GM21360 (cell line): ENCODE measurements around the gene VPS35.

Experiments used
- ATAC-seq: cut with Tn5 transposase; IDR thresholded peaks from one replicate; pipeline ENCODE4 v1.9.1; 2021; ENCODE audit warnings: mild to moderate bottlenecking, moderate library complexity; ENCODE audit not compliant: unreplicated experiment

Gene VPS35

DNA sequence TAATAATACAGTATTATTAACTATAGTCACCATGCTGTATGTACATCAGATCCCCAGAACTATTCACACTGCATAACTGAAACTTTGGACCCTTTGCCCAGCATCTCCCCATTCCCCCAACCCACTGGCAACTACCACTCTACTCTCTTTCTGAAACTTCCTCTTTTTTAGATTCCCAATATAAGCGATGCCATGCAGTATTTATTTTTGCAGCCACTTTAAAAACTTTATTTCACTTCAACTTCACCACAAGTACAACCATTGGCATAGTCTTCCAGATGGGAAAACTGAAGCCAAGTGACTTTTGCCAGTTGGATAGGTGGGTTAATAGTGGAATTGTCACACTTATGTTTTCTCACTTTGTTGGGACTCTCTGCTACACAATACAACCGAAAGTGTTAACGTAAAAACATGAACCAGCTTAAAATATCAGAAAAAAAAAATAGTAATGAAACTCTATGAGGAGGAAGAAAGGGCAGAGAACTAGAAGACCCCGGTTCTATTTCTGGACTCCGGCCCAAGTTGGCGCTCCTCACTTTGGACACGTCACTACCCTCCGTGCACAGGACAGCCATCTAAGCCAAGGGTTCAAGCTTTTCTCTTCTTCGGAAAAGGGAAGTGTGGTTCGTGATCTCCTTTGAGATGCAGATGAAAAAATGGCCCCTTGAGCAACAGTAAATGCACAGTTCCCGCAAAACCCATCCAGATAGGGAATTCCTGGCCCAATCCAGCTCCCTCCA is 68.5 kb downstream of the VPS35 start:
- peak; percentile 27 for ATAC-seq

DNA sequence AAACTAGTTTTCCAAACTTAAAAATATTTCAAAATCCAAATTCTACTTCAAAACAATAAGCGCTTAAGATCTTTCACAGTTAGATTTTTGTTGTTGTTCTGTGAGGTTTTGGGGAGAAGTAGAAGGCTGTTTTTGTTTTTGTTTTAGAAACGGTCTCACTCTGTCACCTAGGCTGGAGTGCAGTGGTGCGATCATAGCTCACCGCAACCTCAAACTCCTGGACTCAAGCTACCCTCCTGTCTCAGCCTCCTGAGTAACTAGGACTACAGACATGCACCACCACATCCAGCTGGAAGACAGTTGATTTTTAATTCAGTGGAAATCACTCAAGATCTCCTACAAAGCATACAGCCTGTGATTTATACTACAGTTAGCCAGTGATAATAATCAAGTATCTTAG is 70.5 kb downstream of the VPS35 start:
- peak; percentile 40 for ATAC-seq

DNA sequence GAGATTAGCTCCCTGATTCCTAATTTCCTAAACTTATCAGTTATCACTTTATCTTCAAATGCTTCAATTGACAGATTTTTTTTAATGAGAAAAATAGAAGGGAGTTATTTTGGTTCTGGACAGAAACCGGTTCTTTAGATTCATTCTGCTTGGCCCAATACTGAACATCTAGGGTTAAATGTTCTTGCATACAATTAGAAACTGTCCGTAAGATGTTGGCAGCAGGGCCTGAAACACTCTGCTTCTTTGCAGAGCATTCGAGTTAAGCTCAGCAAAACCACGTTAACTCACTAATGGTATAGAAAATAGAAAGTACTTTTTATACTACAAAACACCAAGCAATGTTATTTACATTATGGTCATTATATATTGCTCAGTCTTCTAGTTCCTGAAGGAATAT is 75.0 kb downstream of the VPS35 start:
- no peak for ATAC-seq

DNA sequence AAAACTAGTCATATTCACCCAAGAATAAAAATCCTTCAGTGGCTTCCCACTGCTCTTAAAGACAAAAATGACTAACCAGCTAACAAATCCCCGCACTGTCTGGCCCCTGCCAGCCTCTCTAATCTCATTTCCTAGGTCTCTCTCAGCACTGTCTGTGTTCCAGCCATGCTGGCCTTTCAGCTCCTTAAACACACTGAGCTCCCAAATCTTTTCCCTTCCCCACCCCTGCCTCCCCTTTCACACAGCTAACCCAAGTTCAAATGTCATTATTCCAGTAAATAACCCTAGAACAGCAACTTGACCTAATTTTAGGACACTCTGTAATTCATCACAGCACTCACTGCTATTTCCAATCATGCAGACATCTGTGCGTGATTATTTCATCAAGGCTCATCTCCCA is 75.6 kb downstream of the VPS35 start:
- no peak for ATAC-seq

DNA sequence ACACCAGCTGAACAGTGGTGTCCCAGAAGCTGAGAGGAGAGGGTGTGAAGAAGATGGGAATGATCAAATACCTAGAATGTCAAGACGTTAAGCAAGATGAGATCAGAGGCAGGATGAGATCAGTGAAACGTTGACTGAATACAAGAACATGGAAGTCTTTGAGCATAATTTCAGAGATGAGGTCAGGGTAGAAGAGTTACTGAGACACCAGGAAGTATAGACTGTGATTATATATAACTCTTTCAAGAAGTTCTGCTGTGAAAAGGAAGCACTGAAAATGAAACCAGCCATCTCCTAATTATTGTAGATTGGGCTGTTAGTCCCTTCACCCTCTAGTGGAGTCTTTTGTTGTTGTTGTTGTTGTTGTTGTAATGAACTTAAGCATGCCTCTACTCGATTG is 76.9 kb downstream of the VPS35 start:
- ATAC-seq, result peak; percentile 76

DNA sequence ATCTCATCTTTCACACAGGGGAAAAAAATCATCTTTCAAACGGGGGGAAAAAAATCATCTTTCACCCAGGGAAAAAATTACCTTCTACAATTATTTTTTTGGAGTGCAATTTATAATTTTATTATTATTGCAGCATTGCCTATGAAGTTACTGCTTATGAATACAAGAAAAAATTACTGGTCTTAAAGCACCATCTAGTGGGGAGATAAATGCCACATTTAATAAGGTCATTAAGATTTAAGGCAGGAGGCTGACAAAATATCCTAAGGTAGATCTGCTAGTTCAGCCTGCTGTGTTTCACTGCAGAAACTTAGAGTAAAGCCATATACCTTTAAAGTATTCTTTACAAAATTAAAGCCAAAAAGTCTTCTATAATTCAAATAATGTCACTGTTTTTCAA is 81.4 kb downstream of the VPS35 start:
- ATAC-seq, result no peak

DNA sequence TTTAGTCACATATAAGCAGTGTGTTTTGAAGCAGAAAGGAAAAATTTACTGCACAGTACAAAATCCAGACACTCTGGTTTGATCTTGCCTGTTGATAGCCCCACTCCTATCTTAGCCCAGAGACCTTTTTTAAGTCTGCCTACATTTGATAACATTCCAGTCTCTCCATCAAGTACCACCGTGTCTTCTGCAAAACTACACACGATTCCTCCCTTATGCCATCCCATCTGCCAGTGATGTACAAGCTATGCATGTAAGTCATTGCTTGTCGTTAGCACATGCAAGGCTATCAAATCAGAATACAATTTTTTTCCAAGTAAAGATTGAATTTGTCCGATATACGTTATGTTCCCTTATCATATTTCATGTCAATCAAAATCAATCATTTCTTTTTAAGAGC is 82.7 kb downstream of the VPS35 start:
- no peak for ATAC-seq
